Measurements from ENCODE around the gene SYNGAP1. TPM values are rescaled to one million over a fixed set of nuclear protein-coding genes. Genes with fewer than 3 reads are reported as not detected.

Gene SYNGAP1
- total and polyA plus RNA-seq, 2 experiments from 2014 or later: 13.9 to 45.0 TPM

DNA sequence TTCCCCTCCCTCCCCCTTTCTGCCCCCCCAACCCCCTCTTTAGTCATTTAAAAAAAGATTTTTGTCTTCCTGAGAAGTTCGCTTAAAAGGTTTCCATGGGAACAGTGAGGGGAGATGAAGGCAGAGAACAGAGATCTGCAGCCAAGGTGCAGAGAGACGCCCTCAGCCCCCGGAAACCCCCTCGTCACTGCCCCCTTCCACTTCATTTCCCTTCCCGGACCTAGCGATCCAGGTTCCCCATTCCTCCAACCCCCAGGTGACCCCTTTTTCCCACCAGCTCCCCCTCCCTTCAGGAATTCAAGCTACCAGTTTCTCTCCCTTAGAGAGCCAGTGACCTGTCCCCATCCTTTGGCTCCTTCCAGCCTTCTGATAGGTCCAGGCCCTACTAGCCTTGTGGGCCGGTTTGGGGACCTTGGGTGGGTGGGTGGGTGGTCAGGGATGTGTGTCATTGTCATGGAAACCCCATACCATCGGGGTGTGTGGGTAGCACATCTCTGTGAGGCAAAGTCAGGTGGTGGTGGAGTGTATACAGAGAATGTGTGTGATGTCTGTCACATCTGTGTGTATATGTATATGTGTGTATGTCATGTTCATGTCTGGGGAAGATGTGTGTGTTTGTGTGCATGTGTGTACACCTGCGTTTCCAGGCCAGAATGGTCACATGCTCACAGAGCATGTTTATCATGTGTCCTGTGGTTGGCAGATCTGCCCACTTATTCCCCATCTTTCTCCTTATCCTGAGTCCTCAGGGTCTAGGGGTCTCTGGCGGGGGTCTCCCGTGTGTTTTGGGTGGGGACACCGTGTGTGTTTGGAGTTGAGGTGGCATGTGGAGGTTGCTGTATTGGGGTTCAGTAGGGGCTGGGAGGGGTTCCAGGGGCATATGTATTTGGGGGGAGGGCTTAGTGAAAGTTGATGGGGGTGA lies 7.0 kb downstream of the SYNGAP1 start (continued):
- TF ChIP-seq, protein P1, sequence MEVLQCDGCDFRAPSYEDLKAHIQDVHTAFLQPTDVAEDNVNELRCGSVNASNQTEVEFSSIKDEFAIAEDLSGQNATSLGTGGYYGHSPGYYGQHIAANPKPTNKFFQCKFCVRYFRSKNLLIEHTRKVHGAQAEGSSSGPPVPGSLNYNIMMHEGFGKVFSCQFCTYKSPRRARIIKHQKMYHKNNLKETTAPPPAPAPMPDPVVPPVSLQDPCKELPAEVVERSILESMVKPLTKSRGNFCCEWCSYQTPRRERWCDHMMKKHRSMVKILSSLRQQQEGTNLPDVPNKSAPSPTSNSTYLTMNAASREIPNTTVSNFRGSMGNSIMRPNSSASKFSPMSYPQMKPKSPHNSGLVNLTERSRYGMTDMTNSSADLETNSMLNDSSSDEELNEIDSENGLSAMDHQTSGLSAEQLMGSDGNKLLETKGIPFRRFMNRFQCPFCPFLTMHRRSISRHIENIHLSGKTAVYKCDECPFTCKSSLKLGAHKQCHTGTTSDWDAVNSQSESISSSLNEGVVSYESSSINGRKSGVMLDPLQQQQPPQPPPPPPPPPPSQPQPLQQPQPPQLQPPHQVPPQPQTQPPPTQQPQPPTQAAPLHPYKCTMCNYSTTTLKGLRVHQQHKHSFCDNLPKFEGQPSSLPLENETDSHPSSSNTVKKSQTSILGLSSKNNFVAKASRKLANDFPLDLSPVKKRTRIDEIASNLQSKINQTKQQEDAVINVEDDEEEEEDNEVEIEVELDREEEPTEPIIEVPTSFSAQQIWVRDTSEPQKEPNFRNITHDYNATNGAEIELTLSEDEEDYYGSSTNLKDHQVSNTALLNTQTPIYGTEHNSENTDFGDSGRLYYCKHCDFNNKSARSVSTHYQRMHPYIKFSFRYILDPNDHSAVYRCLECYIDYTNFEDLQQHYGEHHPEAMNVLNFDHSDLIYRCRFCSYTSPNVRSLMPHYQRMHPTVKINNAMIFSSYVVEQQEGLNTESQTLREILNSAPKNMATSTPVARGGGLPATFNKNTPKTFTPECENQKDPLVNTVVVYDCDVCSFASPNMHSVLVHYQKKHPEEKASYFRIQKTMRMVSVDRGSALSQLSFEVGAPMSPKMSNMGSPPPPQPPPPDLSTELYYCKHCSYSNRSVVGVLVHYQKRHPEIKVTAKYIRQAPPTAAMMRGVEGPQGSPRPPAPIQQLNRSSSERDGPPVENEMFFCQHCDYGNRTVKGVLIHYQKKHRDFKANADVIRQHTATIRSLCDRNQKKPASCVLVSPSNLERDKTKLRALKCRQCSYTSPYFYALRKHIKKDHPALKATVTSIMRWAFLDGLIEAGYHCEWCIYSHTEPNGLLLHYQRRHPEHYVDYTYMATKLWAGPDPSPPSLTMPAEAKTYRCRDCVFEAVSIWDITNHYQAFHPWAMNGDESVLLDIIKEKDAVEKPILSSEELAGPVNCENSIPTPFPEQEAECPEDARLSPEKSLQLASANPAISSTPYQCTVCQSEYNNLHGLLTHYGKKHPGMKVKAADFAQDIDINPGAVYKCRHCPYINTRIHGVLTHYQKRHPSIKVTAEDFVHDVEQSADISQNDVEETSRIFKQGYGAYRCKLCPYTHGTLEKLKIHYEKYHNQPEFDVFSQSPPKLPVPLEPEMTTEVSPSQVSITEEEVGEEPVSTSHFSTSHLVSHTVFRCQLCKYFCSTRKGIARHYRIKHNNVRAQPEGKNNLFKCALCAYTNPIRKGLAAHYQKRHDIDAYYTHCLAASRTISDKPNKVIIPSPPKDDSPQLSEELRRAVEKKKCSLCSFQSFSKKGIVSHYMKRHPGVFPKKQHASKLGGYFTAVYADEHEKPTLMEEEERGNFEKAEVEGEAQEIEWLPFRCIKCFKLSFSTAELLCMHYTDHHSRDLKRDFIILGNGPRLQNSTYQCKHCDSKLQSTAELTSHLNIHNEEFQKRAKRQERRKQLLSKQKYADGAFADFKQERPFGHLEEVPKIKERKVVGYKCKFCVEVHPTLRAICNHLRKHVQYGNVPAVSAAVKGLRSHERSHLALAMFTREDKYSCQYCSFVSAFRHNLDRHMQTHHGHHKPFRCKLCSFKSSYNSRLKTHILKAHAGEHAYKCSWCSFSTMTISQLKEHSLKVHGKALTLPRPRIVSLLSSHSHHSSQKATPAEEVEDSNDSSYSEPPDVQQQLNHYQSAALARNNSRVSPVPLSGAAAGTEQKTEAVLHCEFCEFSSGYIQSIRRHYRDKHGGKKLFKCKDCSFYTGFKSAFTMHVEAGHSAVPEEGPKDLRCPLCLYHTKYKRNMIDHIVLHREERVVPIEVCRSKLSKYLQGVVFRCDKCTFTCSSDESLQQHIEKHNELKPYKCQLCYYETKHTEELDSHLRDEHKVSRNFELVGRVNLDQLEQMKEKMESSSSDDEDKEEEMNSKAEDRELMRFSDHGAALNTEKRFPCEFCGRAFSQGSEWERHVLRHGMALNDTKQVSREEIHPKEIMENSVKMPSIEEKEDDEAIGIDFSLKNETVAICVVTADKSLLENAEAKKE (CRISPR knock-in tag; IDR thresholded peaks at IDR 0.05): no peak
- TF ChIP-seq STAT1 (IDR thresholded peaks at IDR 0.05; ENCODE audit: unreplicated experiment) (no peak), EZH2 (IDR thresholded peaks at IDR 0.05; ENCODE audit: low read depth, unreplicated experiment) (no peak), JUNB (IDR thresholded peaks at IDR 0.05; ENCODE audit: unreplicated experiment) (no peak), POLR2AphosphoS5 (IDR thresholded peaks at IDR 0.05; ENCODE audit: low read depth) (no peak), CREB1 (CRISPR knock-in tag; IDR thresholded peaks at IDR 0.05; ENCODE audit: low read depth) (no peak), EZH2phosphoT487 (IDR thresholded peaks at IDR 0.05; ENCODE audit: unreplicated experiment) (no peak)
- TF ChIP-seq, protein P2, sequence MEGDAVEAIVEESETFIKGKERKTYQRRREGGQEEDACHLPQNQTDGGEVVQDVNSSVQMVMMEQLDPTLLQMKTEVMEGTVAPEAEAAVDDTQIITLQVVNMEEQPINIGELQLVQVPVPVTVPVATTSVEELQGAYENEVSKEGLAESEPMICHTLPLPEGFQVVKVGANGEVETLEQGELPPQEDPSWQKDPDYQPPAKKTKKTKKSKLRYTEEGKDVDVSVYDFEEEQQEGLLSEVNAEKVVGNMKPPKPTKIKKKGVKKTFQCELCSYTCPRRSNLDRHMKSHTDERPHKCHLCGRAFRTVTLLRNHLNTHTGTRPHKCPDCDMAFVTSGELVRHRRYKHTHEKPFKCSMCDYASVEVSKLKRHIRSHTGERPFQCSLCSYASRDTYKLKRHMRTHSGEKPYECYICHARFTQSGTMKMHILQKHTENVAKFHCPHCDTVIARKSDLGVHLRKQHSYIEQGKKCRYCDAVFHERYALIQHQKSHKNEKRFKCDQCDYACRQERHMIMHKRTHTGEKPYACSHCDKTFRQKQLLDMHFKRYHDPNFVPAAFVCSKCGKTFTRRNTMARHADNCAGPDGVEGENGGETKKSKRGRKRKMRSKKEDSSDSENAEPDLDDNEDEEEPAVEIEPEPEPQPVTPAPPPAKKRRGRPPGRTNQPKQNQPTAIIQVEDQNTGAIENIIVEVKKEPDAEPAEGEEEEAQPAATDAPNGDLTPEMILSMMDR (conservative IDR thresholded peaks at IDR 0.05; ENCODE audit: low read depth in 2 of 2): no peak
- TF ChIP-seq, protein P3, sequence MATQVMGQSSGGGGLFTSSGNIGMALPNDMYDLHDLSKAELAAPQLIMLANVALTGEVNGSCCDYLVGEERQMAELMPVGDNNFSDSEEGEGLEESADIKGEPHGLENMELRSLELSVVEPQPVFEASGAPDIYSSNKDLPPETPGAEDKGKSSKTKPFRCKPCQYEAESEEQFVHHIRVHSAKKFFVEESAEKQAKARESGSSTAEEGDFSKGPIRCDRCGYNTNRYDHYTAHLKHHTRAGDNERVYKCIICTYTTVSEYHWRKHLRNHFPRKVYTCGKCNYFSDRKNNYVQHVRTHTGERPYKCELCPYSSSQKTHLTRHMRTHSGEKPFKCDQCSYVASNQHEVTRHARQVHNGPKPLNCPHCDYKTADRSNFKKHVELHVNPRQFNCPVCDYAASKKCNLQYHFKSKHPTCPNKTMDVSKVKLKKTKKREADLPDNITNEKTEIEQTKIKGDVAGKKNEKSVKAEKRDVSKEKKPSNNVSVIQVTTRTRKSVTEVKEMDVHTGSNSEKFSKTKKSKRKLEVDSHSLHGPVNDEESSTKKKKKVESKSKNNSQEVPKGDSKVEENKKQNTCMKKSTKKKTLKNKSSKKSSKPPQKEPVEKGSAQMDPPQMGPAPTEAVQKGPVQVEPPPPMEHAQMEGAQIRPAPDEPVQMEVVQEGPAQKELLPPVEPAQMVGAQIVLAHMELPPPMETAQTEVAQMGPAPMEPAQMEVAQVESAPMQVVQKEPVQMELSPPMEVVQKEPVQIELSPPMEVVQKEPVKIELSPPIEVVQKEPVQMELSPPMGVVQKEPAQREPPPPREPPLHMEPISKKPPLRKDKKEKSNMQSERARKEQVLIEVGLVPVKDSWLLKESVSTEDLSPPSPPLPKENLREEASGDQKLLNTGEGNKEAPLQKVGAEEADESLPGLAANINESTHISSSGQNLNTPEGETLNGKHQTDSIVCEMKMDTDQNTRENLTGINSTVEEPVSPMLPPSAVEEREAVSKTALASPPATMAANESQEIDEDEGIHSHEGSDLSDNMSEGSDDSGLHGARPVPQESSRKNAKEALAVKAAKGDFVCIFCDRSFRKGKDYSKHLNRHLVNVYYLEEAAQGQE (IDR thresholded peaks at IDR 0.05; ENCODE audit: unreplicated experiment): no peak

Measured in GM23338 (cell line).